Measurements from ENCODE around the gene TENM4. TPM values are rescaled to one million over a fixed set of nuclear protein-coding genes. Genes with fewer than 3 reads are reported as not detected.

The TENM4 gene
- polyA plus RNA-seq, 2 of the 4 experiments (the other 2 are of a cell fraction) = 0.06 to 0.31 TPM

DNA sequence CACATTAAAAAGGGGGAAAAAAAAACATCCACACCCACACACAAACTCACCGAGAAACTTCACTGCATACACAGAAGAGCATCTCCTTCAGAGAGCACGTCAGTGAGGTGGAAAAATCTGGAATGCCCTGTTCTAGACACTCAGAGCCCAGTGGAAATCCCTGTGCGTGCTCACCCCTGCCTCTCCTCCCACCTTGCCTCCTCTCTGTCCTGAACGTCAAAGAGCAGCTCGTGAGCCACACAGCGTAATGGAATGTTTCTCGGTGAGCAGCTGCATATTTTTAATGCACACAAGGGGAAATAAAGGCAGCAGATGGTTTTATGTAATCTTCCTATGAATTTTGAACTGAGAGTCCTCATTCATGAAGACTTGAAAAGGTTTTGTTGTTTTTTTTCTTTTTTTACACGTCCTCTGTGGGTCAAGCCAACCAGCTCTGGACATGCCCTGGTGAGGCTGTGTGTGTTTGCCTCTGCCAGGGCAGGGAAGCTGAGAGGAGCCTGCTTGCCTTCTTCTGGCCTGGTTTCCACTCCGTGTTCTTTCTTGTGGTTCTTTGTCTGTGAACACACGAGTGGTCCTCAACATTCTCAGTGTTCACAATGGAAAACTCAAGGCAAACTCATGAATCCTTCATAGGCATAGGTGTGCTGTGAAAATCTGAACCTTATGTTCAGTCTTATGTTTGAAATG lies 219.2 kb downstream of the TENM4 start (continued):
- TF ChIP-seq REST (IDR thresholded peaks at IDR 0.05) = no peak
- TF ChIP-seq FOXS1 (CRISPR knock-in tag; IDR thresholded peaks at IDR 0.05) = no peak
- no peak for TF ChIP-seq USF2 (IDR thresholded peaks at IDR 0.05)

DNA sequence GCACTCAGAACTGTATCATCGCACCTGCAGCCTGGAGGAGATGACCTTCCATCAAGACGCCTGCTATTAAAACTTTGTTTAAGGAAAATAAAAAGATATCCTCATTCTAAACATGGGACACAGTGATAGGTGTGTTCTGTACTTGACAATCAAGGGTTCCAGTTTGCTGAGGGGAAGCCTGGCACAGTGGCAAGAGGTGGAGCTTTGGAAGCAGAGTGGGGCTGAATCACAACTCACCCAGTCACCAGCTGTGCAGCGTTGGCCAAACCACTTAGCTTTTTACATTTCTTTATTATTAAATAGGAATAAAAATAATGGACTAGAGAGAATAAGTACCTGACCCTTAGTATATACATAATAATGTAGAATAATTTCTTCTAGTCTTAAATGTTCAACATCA lies 220.7 kb downstream of the TENM4 start:
- no peak for FAIRE-seq
- Histone ChIP-seq H3K27ac (no peak overlapping the region), H3K9me3 (no peaks in the 10 kb centered on the region), H3K4me2 (no peak overlapping the region), H3K4me3 (no peak overlapping the region), H3K4me1 (no peaks in the 10 kb centered on the region)
- DNase-seq (ENCODE audit: low read depth in 1 of 2, low spot score in 1 of 2) = no peak
- WGBS (ENCODE audit: missing lambda C conversion rate) = 34% methylated on average over 3 of the region's 3 CpGs
- ChIA-PET POLR2A (no interaction called here), CTCF (interaction anchor here (0.9 to 1.6 kb wide), 2 partner anchors 273 to 574 kb away, joined by 4 to 5 read pairs; no protein-coding TSS in a partner anchor)
- no peak for ATAC-seq
- TF ChIP-seq, protein P1, sequence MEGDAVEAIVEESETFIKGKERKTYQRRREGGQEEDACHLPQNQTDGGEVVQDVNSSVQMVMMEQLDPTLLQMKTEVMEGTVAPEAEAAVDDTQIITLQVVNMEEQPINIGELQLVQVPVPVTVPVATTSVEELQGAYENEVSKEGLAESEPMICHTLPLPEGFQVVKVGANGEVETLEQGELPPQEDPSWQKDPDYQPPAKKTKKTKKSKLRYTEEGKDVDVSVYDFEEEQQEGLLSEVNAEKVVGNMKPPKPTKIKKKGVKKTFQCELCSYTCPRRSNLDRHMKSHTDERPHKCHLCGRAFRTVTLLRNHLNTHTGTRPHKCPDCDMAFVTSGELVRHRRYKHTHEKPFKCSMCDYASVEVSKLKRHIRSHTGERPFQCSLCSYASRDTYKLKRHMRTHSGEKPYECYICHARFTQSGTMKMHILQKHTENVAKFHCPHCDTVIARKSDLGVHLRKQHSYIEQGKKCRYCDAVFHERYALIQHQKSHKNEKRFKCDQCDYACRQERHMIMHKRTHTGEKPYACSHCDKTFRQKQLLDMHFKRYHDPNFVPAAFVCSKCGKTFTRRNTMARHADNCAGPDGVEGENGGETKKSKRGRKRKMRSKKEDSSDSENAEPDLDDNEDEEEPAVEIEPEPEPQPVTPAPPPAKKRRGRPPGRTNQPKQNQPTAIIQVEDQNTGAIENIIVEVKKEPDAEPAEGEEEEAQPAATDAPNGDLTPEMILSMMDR (IDR thresholded peaks at IDR 0.05) = no peak
- no peak for TF ChIP-seq HEYL (CRISPR knock-in tag; IDR thresholded peaks at IDR 0.05)
- TF ChIP-seq HOXB13 (CRISPR knock-in tag; IDR thresholded peaks at IDR 0.05; ENCODE audit: low read depth) = no peak
- TF ChIP-seq RNF2 (IDR thresholded peaks at IDR 0.05; ENCODE audit: borderline replicate concordance, low read depth) = no peak
- TF ChIP-seq KDM5A (IDR thresholded peaks at IDR 0.05) = no peak
- no peak for TF ChIP-seq SMC3 (IDR thresholded peaks at IDR 0.05)
- no peak for TF ChIP-seq CHD4 (IDR thresholded peaks at IDR 0.05; ENCODE audit: borderline replicate concordance)
- TF ChIP-seq, protein P2, sequence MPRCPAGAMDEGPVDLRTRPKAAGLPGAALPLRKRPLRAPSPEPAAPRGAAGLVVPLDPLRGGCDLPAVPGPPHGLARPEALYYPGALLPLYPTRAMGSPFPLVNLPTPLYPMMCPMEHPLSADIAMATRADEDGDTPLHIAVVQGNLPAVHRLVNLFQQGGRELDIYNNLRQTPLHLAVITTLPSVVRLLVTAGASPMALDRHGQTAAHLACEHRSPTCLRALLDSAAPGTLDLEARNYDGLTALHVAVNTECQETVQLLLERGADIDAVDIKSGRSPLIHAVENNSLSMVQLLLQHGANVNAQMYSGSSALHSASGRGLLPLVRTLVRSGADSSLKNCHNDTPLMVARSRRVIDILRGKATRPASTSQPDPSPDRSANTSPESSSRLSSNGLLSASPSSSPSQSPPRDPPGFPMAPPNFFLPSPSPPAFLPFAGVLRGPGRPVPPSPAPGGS (IDR thresholded peaks at IDR 0.05) = no peak
- TF ChIP-seq BHLHE40 (IDR thresholded peaks at IDR 0.05; ENCODE audit: low read depth, low read length) = no peak
- TF ChIP-seq MAFK (IDR thresholded peaks at IDR 0.05; ENCODE audit: partially characterized antibody) = no peak
- TF ChIP-seq KDM1A (IDR thresholded peaks at IDR 0.05; ENCODE audit: low read depth) = no peak
- TF ChIP-seq EHMT2 (IDR thresholded peaks at IDR 0.05; ENCODE audit: low read depth) = no peak
